OCI-LY1 (cell line): ENCODE results near the gene INO80E.
A peak's percentile ranks its signal among the peaks of the same experiment; 100 is the strongest.

Experiments used
- H2AFZ ChIP-seq: fragments of 200-600 bp; sonication (generic), shearing (Covaris generic); 2 replicates; pipeline ENCODE4 v1.6.0; 2014; ENCODE audit warnings: antibody characterized with exemption, mild to moderate bottlenecking, low read length
- H3F3A ChIP-seq: fragments of 200-600 bp; sonication (generic), shearing (Covaris generic); 2 replicates; pipeline ENCODE4 v1.6.0; 2014; ENCODE audit warnings: mild to moderate bottlenecking, antibody characterized with exemption, low read length, moderate library complexity; ENCODE audit not compliant: insufficient read depth
- H3K27ac ChIP-seq: fragments of 200-600 bp; sonication (generic); 2 replicates; pipeline ENCODE4 v1.5.1; 2014; ENCODE audit warnings: low read length, mixed run types, mild to moderate bottlenecking, low read depth; ENCODE audit not compliant: poor library complexity, severe bottlenecking
- H3K27me3 ChIP-seq: fragments of 200-600 bp; sonication (generic); 2 replicates; pipeline ENCODE4 v1.6.0; 2014; ENCODE audit warnings: antibody characterized with exemption, mild to moderate bottlenecking, low read length, moderate library complexity; ENCODE audit not compliant: insufficient read depth
- H3K36me3 ChIP-seq: fragments of 200-600 bp; sonication (generic); 2 replicates; pipeline ENCODE4 v1.6.1; 2014; ENCODE audit warnings: mild to moderate bottlenecking, antibody characterized with exemption, low read length, moderate library complexity, mixed read lengths; ENCODE audit not compliant: insufficient read depth
- H3K4me1 ChIP-seq: fragments of 200-600 bp; sonication (generic); 2 replicates; pipeline ENCODE4 v1.5.1; 2014; ENCODE audit warnings: mild to moderate bottlenecking, low read length, moderate library complexity; ENCODE audit not compliant: insufficient read depth, severe bottlenecking
- H3K4me2 ChIP-seq: fragments of 200-600 bp; sonication (generic), shearing (Covaris generic); 2 replicates; pipeline ENCODE4 v1.6.1; 2014; ENCODE audit warnings: low read length
- H3K4me3 ChIP-seq: fragments of 200-600 bp; sonication (generic); 2 replicates; pipeline ENCODE4 v1.5.1; 2014; ENCODE audit warnings: low read length, low read depth, mild to moderate bottlenecking, mixed read lengths; ENCODE audit not compliant: poor library complexity, severe bottlenecking
- H3K79me2 ChIP-seq: fragments of 200-600 bp; shearing (Covaris generic); 2 replicates; pipeline ENCODE4 v1.6.1; 2016; ENCODE audit warnings: mixed run types, low read length, mixed read lengths; ENCODE audit not compliant: insufficient read depth
- H3K9ac ChIP-seq: fragments of 200-600 bp; sonication (generic), shearing (Covaris generic); 2 replicates; pipeline ENCODE4 v1.6.1; 2014; ENCODE audit warnings: mild to moderate bottlenecking, low read length, mixed read lengths
- H3K9me2 ChIP-seq: fragments of 200-600 bp; sonication (generic), shearing (Covaris generic); 2 replicates; pipeline ENCODE4 v1.6.1; 2014; ENCODE audit warnings: low read depth, mild to moderate bottlenecking, low read length, mixed read lengths
- H3K9me3 ChIP-seq: fragments of 200-600 bp; shearing (Covaris generic); 2 replicates; pipeline ENCODE4 v1.6.1; 2014; ENCODE audit warnings: low read length, mixed read lengths
- H4K20me1 ChIP-seq: fragments of 200-600 bp; sonication (generic), shearing (Covaris generic); 2 replicates; pipeline ENCODE4 v1.6.0; 2016; ENCODE audit warnings: mild to moderate bottlenecking, low read length; ENCODE audit not compliant: insufficient read depth
- CTCF ChIP-seq: fragments of 200-600 bp; sonication (generic), shearing (Covaris generic); IDR thresholded peaks from 2 replicates; pipeline ENCODE4 v1.5.1; 2017; ENCODE audit warnings: mild to moderate bottlenecking, antibody characterized with exemption, low read length, moderate library complexity, mixed read lengths
- EZH2 ChIP-seq: fragments of 200-600 bp; sonication (generic), shearing (Covaris generic); IDR thresholded peaks from 2 replicates; pipeline ENCODE4 v1.8.0; 2017; ENCODE audit warnings: borderline replicate concordance, mixed run types, mild to moderate bottlenecking, antibody characterized with exemption, low read length, moderate library complexity, mixed read lengths

Gene INO80E

GRCh38 chr16:30004811-30005242, 8.8 kb downstream of the INO80E start:
- H3K9ac ChIP-seq, result no peak overlapping the region
- H3K4me1 ChIP-seq, result no peaks in the 10 kb centered on the region
- H3K27me3 ChIP-seq, result no peaks in the 10 kb centered on the region; the same call in none of the 2 replicates
- H3K4me2 ChIP-seq, result no peak overlapping the region
- TF ChIP-seq EZH2, result no peak
- TF ChIP-seq CTCF, result no peak
- peaks cover 25% of the 10 kb centered on the region for H3K36me3 ChIP-seq
- H3K79me2 ChIP-seq, result no peaks in the 10 kb centered on the region
- H3K27ac ChIP-seq, result no peak overlapping the region
- no peak overlapping the region for H2AFZ ChIP-seq
- H3K4me3 ChIP-seq, result no peak overlapping the region
- H3K9me3 ChIP-seq, result no peaks in the 10 kb centered on the region
- no peaks in the 10 kb centered on the region for H3K9me2 ChIP-seq
- no peaks in the 10 kb centered on the region for H3F3A ChIP-seq
- no peaks in the 10 kb centered on the region for H4K20me1 ChIP-seq

GRCh38 chr16:30005341-30006094, 9.5 kb downstream of the INO80E start:
- H3K4me2 ChIP-seq, result no peak overlapping the region
- peaks cover 23% of the 10 kb centered on the region for H3K36me3 ChIP-seq
- H3K27ac ChIP-seq, result no peak overlapping the region
- no peaks in the 10 kb centered on the region for H3K9me3 ChIP-seq
- H3K4me3 ChIP-seq, result no peak overlapping the region
- no peak overlapping the region for H3K9ac ChIP-seq
- no peaks in the 10 kb centered on the region for H3K9me2 ChIP-seq
- H2AFZ ChIP-seq, result no peak overlapping the region
- H3K27me3 ChIP-seq, result peaks cover 3% of the 10 kb centered on the region
- H3F3A ChIP-seq, result no peaks in the 10 kb centered on the region
- no peaks in the 10 kb centered on the region for H3K4me1 ChIP-seq
- H3K79me2 ChIP-seq, result no peaks in the 10 kb centered on the region
- no peaks in the 10 kb centered on the region for H4K20me1 ChIP-seq
- TF ChIP-seq CTCF, result peak; percentile 67; the same call in 1 of the 2 replicates
- no peak for TF ChIP-seq EZH2

GRCh38 chr16:30006095-30006473, 10.0 kb downstream of the INO80E start:
- Histone ChIP-seq H3K9ac (no peak overlapping the region), H3K4me2 (no peak overlapping the region), H3K9me2 (no peaks in the 10 kb centered on the region), H4K20me1 (no peaks in the 10 kb centered on the region), H3K27ac (no peak overlapping the region), H2AFZ (no peak overlapping the region), H3K4me3 (no peak overlapping the region), H3K4me1 (no peaks in the 10 kb centered on the region), H3K27me3 (peaks cover 4% of the 10 kb centered on the region), H3K9me3 (no peaks in the 10 kb centered on the region), H3K79me2 (no peaks in the 10 kb centered on the region), H3K36me3 (peaks cover 23% of the 10 kb centered on the region), H3F3A (no peaks in the 10 kb centered on the region)
- no peak for TF ChIP-seq CTCF
- TF ChIP-seq EZH2, result no peak
